Amniotic stem cell (primary cell): ENCODE data around the gene SMIM30.
"Not testable (repeated sequence)": the region's sequence is repeated elsewhere in the genome, so short reads cannot be mapped to it uniquely, and the experiment has no call there.

Source experiments
- DNase-seq: peaks from one replicate; lab custom pipeline; 2025; lab: John Stamatoyannopoulos, UW

The SMIM30 gene, protein sequence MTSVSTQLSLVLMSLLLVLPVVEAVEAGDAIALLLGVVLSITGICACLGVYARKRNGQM

DNA sequence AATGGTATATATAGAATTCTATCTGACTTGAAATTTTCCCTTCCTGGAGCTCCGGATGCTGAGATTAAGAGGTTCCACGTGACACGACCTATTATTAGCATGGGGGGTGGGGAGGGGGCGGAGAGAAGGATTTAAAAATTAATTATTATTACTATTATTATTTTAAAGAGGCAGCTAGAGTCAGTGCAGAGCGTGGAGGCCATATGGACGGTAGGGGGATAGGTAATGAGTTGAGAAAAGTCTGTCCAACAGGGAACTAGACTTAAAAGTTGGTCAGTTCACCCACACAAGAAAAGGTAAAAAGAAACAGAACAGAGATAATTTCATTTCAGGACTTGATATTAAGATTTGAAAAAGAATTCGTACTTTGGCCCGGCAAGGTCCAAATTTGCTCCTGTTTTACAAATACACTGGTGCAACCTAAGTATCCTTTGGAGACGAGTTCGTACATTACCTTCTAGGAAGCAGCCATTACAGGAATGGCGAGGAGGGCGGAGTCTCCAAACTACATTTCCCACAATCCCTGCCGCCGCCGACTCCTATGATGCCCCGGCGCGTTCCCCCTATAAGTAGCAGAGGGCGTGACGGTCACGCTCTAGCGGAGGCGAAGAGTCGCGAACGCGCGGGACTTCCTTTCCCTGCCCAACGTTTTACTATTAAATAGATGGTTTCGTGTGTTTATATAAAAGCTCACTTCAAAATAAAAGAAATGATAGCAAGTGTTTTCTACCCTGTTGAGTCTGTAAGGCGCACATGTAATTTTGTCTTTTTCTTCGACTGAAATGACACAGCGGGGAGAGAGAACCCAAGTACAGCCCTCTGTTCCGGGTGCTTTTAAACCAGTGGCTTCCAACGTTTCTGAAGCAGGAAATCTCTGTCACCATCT, at the start of gene SMIM30:
Gene SMIM30, minus strand, starts transcription at position 481 of the 886 bp plus-strand sequence. CDS start 976 bp downstream, outside the sequence.
- peak; percentile 60 for DNase-seq

- not testable (repeated sequence) for DNase-seq
Observed at GRCh38 chr7:113166176-113166575, 47.8 kb upstream of the SMIM30 start.

DNA sequence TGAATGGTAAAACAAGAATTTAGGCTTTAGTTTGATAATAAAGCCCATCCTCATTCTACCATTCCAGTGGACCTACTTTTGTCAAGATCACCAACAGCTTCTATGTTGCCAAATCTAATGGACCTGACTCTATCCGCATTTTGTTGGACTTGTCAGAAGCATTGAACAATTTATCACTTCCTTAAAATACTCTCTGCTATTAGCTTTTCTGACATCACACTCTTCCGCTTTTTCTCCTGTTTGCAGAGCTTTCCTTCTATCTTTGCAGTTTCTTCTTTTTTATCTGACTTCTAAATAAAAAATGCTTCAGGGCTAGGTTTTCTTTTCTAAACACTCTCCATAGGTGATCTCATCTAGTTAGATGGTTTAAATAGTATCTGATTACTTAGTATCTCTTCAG, 42.7 kb upstream of the SMIM30 start:
- no peak for DNase-seq

GRCh38 chr7:113159746-113160339, 41.5 kb upstream of the SMIM30 start:
- DNase-seq, result no peak

- no peak for DNase-seq
Observed at GRCh38 chr7:113158756-113159155, 40.4 kb upstream of the SMIM30 start.

- no peak for DNase-seq
Observed at GRCh38 chr7:113154117-113154516, 35.8 kb upstream of the SMIM30 start.

DNA sequence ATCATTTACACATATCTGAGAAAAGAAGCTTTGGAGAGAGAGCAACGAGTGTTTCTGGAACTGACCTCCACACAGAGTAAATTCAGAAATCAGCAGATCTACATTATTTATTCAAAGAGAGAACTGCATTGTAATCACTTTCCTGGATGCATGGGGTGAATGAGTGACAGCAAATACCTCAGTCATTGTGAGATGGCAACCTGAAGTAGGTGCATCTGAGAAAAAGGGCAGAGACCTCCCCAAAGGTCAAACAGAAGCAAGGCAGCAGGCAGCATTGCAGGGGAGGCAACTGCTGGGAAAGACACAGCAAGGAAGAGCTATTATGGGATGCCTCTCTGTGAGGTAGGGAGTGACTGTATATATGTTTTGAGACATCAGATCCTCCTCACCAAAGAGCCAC, 26.5 kb upstream of the SMIM30 start:
- DNase-seq, result no peak

GRCh38 chr7:113143486-113144257, 25.3 kb upstream of the SMIM30 start:
- no peak for DNase-seq

DNA sequence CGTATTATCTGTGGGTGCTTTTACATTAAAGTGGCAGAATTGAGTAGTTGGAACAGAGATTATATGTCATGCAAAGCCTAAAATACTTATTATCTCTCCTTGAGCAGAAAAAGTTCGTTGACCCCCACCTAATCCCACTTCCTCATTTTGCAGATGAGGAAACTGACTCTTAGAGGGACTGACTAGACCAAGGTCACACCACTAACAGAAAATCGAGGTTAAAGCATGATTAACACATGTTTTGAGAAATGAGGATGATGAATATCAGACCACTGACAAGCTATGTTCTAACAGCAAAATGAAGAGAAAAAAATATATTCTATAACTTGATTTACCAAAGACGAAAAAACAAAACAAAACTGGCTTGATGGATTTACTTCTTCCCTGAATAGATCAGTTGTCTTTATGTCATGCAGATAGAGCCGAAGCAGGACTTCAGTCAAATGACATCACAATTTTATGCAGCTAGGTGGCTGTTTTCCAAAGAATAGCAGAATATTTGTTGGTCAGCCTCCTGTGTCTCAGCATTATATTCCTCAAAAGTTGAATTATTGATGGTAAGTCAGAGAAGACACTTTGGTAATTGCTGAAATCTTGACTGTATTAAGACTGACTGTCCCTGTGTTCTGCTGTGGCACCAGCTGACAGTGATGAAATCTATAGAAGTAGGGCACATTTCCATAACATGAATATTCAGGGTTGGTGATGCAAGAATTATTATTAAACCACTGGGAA, 24.2 kb upstream of the SMIM30 start:
- DNase-seq, result no peak

DNA sequence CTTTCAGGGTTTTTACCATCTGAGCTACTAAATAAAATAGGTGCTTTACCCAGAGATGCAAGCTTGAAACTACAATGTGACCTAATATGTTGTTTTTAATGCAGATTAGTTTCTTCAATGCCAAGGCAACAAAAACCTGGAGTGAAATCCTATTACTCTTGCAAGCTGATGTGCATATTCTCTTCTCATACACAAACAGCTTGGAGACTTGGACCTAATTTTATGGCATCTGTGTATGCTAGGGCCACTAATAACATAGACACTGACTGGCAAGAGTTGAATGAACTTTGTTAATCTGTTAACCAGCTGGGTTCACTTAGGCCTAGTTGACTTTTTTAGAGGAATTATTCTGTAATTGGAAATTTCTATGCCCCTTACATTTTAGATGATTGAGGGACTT, 23.4 kb upstream of the SMIM30 start:
- DNase-seq, result no peak

DNA sequence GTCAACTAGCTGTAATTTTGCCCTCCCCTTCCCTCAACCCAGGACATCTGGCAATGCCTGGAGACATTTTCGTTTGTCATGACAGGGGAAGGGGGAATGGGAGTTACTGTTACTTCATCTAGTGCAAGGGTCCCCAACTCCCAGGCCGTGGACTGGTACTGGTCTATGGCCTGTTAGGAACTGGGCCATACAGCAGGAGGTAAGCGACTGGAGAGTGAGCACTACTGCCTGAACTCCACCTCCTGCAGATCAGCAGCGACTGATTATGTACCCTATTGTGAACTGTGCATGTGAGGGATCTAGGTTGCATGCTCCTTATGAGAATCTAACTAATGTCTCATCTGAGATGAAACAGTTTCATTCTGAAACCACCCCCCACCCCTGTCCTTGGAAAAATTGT, 22.6 kb upstream of the SMIM30 start:
- DNase-seq, result no peak

DNA sequence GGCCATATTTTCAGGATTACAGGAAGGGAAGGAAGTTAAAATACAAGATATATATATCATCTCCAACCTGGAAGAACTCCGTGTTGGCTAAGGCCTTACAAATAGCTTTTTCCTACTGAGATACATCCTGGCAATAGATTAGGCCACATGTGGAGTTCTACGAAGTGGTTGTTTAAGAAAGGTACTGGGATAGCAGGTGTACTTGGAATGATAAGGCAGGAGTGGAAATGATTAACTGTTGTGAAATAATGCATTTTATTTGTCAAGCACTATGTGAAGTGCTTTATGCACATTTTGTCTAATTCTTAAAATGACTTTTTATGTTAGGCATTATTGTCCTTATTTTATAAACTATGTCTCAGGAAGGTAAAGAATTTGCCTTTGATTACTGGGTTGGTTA, 18.9 kb upstream of the SMIM30 start:
- no peak for DNase-seq

- no peak for DNase-seq
Observed at GRCh38 chr7:113134025-113134424, 15.7 kb upstream of the SMIM30 start.

- no peak for DNase-seq
Observed at GRCh38 chr7:113131367-113131766, 13.0 kb upstream of the SMIM30 start.

- DNase-seq, result no peak
Observed at GRCh38 chr7:113128031-113128430, 9.7 kb upstream of the SMIM30 start.

DNA sequence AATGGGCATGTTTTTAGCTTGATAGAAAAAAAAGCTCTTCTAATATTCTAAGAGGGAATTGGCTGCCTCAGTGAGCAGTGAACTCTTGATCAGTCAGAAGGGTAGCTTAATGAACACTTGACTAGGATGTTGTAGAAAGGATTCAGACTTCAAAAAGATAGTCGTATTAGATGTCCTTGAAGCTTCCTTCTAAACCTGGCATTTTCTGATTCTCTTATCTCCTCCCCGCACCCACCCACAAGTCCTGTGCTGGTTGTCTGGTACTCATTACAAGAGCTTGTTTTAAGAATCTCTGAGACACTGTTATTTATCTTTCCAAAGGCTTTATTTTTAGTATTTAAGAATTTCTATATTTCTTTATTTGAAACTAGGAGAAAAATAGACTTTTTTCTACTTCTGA, 7.4 kb upstream of the SMIM30 start:
- DNase-seq, result no peak

- no peak for DNase-seq
Observed at GRCh38 chr7:113122744-113123143, 4.4 kb upstream of the SMIM30 start.

DNA sequence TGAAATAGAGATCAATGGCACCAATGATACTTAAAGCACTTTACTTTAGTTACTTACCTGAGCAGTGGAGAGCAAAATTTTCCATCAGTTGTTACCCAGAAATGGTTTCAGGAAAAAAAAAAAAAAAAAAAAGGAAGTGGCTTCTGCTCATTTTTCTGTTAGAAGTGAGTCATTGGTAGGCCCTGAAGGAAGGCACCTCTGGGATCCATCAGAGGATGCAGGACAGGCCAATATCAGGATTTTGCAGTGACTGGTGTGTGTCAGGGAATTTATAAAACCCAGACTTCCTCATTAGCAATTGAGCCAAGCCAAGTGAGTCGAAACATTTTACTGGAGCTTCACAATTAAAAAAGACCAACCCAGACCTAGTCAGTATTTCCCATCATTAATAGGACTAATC, 2.3 kb upstream of the SMIM30 start:
- DNase-seq, result no peak

GRCh38 chr7:113119429-113119828, 1.1 kb upstream of the SMIM30 start:
- DNase-seq, result no peak

DNA sequence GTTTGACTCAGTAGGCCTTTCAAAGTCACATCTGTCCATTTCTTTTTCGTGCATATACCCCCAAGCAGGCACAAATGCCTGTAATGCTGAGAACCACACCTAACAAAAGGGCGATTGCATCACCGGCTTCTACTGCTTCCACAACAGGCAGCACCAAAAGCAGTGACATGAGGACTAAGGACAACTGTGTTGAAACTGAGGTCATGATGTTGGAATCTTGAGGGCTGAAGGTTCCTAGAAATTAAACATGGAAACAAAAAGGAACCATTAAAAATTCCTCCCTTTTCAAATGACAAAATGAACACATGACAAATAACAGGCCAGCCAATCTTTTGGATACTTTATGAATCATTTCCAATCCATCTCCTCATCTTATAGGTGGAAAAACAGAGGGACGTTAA, 980 bp downstream of the SMIM30 start:
- DNase-seq, result not testable (repeated sequence)

GRCh38 chr7:113113912-113114311, 4.4 kb downstream of the SMIM30 start:
- DNase-seq, result no peak

DNA sequence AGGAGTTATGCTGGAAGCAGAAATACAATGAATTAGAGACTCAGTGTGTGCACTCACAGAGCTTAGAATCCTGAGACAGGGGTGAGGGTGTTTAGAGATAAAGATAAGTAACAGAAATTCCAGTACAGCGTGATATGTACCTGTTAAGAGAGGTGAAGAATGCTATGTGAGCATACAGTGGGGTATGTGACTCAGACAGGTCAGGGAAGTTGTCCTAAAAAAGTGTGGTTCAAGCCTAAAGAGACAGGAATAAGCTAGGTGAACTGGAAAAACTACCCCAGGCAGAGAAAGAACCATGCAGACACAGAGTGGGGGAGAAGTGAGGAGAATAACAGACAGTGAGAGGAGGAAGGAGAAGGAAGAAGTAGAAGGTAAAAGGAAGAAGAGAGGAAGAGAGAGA, 8.6 kb downstream of the SMIM30 start:
- DNase-seq, result no peak
